A549 treated with dexamethasone at 1 μM for 4 hours (cell line): ENCODE data around the gene HAO2. TPM values are rescaled to one million over a fixed set of nuclear protein-coding genes. Genes with fewer than 3 reads are reported as not detected.

Source experiments
- total RNA-seq: library from RNA; stranded (reverse); fragments of 200-300 nt; extraction: Qiagen RNA extraction; gene quantifications from 5 replicates; pipeline ENCODE4 v1.2.3, GENCODE V29; 2022

HAO2 gene
- total RNA-seq: not detected in 5 replicates

DNA sequence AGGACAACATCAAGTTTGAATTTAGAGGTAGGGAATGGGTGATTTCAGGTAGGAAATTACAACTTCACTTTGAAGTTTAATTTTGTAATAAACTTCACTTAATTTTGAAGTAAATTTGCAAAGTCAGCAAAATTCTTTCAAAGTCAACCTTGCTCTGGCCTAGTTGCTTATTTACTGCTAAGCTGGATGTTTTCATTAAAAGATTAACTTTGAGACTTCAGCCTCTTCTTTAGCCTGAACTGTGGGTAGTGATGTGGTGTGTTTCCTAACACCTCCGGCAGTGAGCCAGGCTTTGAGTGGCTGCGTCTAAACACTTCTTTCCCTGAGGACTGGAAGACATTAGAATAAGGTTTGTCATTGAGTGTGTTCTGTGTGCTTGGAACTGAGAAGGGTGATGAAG is at the start of gene HAO2:
Gene HAO2, plus strand, starts transcription at position 232 of the 400 bp plus-strand sequence. CDS start 12,301 bp downstream, outside the sequence.

DNA sequence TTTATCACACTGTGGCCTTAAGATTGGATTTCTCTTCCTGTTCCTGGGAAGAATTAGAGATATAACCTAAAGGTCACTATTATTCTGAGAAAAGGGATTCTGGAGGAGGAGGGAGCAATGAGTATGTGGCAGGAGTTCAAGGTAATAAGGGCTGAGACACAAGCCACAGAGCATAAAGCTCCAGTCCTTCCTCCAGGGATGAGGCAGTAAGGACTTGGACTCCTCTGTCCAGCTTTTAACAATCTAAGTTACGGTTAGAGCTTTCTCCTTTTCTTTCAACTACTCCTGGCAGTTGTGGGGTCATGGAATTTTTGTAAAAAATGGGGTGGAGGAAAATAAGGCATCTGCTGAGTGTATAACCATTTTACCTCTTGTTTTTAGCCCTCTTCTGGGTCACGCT is 46.4 kb downstream of the HAO2 start, which contains the start of gene HSD3B2:
Gene HSD3B2, plus strand, starts transcription at position 201 of the 400 bp plus-strand sequence. CDS start 270 bp downstream, outside the sequence.

Other genes starting within 250 kb of the HAO2 start
- 4.7 to 6.6 TPM (median 5.8 TPM) in 5 replicates for gene WARS2, start 228.1 kb upstream of the HAO2 start, total RNA-seq
- not detected in 5 replicates for gene HSD3B2, start 46.4 kb downstream of the HAO2 start, total RNA-seq
- gene HSD3B1, start 138.4 kb downstream of the HAO2 start, total RNA-seq: 0.11 TPM in 1 of 5 replicates, not detected in the others